T-helper 1 cell treated with Interleukin-12 subunit alpha and Interleukin-12 subunit beta and Interleukin-4 antibody, amounts not matched to agents 30 ng/mL and 1 ng/mL, for 36 hours (primary cell): Measurements from ENCODE around the gene TAF8. TPM values are rescaled to one million over a fixed set of nuclear protein-coding genes. Genes with fewer than 3 reads are reported as not detected.

Source experiments
- intact Hi-C: fragments of 100-400 bp; cut with micrococcal nuclease; formaldehyde crosslinking; loops from one replicate; pipeline ENCODE4 v1.15.1; 2024
- total RNA-seq: library from RNA; stranded (reverse); gene quantifications from 2 replicates; pipeline ENCODE4 v1.2.3, GENCODE V29; 2022

TAF8 gene
- total RNA-seq, 1 donor from 2014 or later = 47.5 TPM

DNA sequence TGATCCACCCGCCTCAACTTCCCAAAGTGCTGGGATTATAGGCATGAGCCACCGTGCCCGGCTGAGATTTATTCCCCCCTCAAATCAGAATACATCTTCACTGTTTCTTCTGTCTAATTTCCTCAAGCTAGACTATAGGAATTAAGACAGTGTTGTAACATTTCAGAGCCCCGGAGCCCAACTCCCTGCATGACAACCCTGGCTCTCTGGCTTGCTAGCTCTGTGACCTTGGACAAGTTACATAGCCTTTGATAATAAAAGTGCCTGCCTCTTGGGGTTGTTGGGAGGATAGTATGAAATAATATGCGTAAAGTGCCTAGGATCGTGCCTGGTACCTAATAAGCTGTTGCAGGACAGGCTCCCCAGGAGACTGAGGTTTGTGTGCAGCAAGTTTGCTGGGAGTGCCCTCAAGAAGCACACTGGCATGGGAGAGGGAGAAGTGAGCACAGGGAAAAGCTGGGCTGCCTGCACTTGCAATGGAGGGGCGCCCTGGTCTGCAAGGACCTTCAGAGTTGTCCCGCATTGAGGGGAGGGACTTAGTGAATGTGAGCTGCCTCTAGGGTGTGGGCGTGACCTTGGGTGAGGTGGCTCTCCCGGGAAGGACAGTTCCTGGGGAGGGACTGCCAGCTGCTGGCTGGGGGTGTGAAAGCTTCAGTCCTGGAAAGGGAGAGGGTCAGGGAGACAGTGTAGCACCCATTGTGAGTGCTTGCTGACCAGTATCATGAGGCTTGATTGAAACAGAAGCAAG is 43.4 kb downstream of the TAF8 start:
- intact Hi-C loops = no loop called here

DNA sequence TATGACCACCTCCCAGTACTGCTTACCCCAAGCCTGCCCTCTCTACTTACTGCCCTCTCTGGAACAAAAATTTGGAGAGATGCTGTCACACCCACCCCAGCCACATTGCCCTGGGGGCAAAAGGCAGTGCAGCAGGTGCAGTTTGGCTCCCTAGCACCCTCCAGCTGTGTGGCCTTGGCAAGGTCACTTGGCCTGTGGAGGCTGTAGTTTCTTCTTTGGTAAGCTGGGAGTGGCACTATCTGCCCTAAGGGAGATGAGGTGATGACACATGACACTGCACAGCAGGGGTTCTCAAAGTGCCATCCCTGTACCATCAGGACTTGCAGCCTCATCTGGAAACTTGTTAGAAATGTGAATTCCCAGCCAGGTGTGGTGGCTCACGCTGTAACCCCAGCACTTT is 44.8 kb downstream of the TAF8 start:
- intact Hi-C loops = no loop called here

DNA sequence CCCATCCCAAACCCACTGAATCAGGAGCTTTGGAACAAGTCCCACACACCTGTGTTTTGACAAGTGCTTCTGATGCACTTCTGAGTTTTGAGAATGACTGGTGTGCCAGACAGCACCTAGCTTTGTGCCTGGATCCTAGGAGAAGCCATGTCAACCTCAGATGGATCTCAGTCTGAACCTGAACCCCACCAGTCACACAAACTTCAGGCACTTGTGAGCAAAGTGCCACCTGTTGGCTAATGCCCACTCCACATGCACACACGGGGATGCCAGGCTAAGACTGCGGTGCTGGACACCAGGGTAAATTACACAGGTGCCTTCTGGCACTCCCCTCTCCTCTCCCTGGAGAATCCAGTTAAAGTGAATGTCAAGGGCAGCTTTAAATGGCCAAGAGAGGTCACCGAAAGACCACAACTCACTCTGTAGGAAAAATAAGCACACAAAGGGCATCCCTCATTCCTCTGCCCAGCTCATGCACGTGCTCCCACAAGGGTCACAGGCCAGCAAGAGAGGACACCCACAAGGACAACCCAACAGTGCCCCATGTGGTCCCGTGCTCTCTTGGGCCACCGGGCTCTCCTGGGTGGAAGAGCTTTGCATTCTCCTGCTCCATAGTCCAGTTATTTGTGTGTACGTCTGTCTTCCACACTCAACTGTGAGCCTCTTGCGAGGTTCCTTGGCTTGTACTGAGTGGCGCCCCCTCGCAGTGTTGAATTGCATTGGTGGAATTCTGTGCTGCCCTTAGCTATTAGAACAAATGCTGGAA is 45.6 kb downstream of the TAF8 start:
- intact Hi-C loops = no loop called here

DNA sequence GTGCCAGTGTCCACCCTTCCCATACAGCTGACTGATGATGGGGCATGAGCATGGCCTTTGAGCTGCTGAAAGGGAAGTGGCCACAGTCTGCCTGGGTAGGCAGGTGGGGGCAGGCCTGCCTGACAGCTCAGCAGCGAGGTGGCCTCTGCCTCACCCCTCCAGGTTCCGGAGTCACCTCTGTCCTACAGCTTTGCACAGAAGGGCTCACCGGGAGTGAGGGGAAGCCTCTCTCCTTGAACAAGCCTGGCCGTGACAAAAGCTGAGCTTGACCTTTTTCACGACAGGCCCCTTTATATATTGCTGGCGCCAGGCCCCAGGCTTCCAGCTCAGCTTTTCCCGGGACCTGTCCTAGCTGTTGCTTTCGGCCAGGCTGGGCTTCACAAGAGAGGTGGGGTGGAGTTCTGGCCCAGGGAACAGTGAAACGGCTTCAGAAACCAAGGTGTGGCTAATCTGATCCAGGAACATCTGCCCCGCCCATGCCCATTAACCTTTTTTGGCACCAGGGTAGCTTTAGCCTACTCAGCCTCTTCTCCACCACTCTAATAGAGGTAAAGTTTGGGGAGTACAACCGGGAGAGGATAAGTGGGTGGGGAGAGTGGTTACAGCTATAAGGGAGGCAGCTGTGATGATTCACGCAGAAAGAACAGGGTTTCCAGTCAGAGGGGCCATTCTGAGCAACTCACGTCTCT is 49.2 kb downstream of the TAF8 start:
- intact Hi-C loops = no loop called here

DNA sequence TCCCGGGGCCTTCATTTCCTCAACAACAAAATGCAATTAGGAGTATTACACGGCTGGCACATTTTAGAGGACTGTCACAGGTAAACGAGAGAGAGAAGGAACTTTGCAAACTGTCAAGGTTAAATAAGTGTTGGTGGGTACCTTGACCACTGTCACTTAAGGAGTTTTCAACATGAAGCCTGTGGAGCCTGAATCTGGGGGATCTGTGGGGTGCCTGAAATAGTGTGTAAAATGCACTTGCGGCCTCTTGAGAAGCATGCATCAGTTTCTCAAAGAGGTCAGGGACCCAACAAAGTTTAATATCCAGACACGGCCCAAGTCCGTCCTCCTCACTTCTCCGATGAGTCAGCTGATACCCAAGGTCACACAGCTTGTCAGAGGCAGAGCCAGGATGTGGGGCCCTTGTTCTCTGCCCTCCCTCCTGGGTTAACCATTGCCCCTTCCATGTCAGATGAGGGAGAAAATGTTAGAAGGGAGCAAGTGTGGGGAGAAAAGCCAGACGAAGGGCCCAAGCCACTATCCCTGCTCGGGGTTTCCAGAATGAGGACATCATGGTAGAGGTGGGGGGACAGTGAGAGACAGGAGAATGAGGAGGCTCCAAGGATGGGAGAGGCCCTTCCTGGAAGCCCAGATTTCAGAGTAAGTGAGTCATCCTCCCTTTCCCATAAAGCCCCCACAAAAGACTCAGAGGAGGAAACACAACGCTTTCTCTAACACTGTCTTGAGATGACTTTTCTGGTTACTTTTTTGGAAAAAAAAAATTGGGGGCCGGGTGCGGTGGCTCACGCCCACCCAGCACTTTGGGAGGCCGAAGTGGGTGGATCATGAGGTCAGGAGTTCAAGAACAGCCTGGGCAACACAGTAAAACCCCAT is 49.9 kb downstream of the TAF8 start:
- intact Hi-C loops = no loop called here

DNA sequence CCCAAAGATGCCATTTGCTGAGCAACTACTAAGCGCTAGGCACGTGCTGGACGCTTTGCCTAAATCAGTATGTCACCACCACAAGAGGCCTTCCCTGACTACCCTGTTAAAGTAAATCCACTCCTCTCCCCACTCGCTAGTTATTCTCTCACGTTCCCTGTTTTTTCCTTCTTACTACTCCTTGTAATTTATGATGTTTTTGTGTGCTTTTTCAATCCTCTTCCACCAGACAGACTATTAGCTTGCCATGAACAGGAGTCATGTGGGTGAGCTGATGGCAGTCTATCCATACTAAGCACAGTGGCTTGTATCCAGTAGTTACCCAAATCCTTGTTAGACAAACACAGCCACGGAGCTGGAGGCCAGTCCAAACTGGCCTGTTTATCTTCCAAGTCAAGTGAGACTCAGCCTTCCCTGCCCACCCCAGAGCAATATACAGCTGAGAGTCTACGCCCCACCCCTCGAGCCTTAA is 50.9 kb downstream of the TAF8 start:
- intact Hi-C loops = no loop called here

DNA sequence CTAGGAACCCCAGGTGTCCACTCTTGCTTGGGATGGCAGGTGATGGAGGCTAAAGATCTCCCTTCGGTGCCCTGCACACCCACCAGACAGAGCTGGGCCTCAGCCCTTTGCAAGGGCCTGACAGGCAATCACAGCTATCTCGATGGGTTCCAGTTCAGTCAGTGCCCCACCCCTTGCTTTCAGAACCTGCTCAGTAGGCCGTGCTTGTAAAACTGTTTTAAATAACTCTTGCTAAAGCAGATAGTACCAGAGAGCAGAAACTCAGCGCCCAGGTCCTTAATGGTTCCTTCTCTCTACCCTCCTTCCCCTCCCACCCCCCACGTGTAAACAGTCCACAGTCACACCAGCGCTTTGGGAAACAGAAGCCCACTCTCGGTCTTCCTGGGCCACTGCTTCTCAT is 52.9 kb downstream of the TAF8 start:
- intact Hi-C loops = no loop called here

DNA sequence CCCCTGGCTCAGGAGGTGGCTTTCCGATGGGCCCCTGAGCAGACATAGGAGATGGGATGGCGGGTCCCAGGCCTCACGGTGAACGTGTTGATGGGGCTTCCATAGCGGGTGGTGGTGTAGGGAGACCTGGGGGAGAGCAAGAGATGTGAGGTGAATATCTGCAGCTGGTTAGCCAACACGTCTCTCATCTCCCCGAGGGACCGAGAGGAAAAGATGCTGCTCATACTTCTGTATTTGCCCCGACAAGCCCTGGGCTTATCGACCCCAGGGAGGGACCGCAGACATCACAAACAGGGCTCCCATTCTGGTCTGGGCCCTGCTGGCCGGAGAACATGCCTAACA is 53.4 kb downstream of the TAF8 start:
- intact Hi-C loops = loop anchor here (1.0 to 2.0 kb wide), 6 partner anchors 28 to 323 kb away; partner anchors contain the start of genes PRICKLE4, TAF8 and USP49

DNA sequence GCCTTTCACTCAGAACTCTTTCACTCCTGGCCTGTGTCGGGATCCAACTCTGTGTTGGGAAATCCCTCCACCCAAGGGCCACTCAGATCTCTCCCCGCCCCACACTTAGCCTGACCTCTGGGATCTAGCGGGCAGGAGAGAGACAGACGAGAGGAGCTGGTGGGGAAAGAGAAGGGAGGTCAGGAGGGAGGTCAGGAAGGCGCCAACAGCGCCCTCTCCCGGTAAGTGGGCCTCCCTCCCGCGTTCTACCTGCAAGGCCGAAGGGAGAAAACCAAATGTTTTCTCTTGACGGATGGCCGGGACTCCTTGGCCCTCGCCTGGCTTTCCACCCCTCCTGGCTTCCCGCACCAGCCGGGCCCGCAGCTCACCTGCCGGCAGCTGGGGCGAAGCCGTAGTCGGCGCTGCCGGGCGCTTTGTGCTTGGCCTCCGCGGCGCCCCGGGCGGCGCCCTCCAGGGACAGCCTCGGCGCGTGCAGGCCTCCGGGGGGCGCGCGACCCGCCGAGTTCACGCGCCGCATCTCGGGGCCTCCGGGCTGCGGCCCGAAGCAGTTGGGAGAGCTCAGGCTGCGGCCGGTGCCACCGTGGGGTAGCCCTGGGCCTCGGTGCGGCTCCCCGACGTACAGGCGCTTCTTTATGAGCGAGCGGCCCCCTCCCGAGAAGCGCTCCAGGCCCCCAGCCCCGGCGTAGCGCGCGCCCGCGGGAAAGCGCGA is 53.9 kb downstream of the TAF8 start:
- intact Hi-C loops = loop anchor here (1.0 to 2.0 kb wide), 6 partner anchors 29 to 324 kb away; partner anchors contain the start of genes PRICKLE4, TAF8 and USP49

DNA sequence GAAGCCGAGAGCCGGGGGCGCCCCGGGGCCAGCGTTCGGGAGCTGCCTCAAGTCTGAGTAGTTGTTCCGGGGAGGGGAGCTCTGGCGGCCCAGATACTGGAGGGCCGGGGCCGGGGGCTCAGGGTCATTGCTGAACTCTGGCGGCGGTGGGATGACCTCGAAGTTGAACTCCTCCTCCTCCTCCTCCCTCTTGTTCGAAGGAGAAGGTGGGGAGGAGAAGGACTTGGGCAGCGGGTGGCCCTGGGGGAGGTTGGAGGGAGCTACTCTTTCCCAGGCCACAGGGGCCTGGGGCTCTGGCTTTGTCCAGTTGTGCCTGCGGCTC is 54.4 kb downstream of the TAF8 start:
- intact Hi-C loops = loop anchor here (1.0 to 2.0 kb wide), 6 partner anchors 29 to 324 kb away; partner anchors contain the start of genes PRICKLE4, TAF8 and USP49

DNA sequence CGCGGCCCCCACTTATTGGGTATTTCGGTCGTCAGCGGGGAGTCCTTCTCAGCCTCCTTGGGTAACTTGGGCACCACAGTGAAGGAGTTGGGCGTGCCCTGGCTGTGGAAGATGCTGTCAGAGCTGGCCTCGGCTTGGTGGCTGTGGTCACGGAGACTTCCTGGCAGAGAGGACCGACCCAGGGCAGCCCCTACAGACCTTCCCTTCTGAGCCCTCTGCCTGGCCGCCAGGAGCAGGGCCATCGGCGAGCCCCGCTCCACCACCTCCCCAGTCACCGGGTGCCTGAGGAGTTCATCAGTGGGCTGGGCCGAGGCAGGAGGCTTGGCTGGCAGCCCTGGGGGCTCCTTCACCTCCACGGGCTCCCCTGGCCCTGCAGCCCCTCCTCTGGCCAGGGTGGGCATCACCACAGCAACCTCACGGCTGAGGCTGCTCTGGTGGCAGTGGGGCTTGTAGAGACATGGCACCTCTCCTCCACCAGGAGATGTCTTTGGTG is 54.9 kb downstream of the TAF8 start:
- intact Hi-C loops = loop anchor here (2.0 kb wide), 2 partner anchors 54 to 258 kb away; partner anchors contain the start of gene TAF8

DNA sequence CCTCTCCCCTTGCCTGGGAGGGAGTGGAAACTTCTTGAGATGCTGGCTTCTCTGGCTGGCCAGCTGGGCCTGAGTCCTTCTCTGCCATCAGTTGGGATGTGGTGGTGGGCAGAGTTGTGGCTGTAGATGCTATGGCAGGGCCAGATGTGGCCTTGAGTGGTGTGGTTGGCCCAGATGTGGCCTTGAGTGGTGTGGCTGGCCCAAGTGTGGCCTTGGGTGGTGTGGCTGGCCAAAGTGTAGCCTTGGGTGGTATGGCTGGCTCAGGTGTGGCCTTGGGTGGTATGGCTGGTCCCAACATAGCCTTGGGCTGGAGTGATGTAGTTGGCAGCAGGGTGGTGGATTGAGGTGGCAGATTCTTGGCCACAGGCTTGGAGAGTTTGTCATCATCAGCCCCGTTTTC is 55.4 kb downstream of the TAF8 start:
- intact Hi-C loops = loop anchor here (2.0 kb wide), 2 partner anchors 55 to 259 kb away; partner anchors contain the start of gene TAF8

DNA sequence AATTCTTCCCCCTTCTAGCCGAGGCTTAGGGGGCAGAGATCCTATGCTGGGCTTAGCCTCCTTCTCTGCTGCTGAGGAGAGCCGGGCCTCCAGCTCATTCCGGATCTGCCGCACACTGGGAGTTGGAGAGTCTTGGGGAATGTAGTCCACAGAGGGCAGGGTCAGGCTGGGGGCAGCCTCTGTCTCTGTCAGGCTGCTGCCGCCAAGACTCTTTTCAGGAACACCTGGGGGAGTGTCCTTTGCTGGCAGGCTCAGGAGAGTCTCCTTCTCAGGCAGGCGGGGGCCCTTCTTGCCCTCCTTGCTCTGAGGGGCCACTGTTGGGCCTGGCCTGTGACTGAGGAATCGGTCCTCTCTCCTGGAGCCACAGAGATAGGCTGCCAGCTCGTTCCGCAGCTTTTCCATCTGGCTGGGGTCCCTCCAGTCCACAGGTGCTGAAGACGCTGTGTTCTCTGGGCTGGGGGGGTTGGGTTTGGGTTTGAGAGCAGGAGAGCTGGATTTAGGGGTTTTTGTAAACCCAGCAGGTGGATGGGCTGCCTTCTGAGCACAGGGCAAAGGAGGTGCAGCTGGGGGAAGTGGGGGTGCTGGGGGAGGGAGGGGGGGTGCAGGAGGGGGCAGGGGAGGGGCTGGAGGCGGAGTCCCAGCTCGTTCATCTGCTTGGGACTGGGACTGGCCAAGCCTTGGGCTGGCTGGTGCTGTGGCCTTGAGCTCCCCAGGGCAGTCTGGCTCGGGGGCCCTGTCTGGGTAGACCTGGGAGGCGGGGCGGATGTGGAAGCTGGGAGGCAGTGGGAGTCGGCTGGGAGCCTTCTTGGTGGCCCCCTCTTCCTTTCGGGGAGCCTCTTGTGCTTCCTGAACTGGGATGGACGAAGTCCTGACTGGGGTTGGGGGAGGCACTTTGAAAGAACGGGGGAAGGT is 56.0 kb downstream of the TAF8 start:
- intact Hi-C loops = no loop called here

DNA sequence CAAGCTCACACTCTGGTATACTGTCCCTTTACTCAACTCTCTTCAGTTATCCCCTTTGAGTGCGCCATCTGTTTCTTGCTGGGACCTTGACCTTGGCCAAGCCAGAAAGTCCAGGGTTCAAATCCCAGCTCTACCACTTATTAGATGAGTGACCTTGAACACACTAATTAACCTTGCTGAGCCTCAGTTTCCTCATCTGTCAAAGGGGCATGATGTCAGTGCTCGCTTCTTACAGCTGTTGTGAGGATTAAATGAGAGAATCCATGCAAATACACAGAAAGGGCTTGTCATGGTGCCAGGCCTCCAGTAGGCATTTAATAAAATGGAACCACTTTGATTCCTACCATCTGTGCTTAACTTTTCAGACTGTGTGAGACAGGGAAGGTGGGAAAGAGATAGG is 57.7 kb downstream of the TAF8 start:
- intact Hi-C loops = no loop called here

DNA sequence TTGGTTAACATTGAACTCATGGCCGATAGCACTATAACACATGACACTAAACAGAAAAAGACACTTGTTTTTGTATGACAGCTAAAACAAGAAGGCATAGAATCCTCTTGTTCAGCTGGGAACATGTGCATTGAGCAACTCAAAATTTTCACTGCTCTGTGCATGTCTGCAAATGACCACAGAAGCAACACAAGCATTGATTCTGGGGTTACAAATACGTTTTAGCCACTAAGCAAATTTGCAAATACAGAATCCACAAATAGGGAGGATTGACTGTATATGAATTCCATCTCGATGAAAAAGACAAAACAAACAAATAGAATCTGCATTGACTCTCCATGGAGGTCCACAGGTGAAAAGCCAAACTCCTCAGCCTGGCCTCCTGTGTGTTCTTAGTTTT is 60.4 kb downstream of the TAF8 start:
- intact Hi-C loops = no loop called here

DNA sequence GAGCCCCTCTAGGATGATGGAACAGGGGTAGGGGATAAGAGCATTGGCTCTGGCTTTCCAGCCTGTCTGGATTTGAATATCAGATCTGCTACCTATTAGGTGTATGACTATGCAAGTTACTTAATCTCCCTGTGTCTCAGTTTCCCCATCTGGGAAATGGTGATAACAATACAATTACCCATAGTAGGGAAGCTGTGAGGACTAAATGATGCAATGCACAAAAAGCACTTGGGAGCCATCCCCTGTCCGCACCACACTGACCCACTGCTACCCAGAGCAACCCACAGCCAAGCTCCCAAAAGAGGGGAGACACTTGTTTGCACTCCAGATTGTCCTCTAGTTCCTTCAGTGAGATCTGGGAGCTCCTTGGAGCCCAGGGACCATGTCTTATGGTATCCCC is 62.0 kb downstream of the TAF8 start:
- intact Hi-C loops = no loop called here

DNA sequence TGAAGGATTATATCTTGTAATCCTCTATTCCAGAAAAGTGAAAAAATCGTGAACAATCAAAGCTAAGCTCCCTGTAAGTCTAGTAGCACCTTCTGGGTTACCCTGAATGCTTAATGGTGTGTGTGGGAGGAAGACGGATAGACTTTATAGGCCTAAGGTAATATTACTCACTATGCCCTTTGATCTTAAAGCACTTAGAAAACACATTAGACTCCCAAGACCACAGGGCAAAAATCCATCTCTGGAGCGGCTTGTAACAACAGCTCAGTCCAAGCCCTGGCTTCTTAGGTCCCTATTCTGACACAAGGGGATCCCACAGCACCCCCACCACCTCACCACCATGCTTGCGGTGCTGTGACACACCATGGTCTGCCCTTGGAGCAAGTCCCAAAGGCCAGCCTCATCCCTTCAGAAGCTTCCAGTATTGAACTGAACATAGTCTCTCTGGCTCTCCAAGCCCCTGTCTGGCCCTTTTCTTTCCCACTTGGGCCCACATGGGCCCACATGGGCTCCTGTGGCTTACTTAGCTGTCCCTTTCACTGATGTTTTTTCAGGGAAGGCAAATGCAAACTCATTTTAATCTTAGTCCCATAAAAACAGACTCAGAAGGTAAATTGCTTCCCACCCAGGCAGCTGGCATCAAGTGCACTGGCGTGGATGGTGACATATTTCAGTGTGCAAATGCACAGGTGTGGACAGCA is 63.8 kb downstream of the TAF8 start:
- intact Hi-C loops = no loop called here

DNA sequence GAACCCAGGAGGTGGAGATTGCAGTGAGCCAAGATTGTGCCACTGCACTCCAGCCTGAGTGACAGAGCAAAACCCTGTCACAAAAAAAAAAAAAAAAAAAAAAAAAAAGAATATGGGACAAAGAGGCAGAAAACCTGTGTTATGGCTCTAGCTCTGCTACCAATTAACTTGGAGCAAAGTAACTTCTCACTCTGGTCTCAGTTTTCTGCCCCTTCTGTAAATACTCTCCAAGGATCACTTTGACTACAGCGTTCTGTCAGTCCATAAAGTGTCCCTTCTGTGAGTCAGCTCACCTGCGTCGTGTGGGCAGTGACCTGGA is 67.5 kb downstream of the TAF8 start:
- intact Hi-C loops = no loop called here
